Adrenal gland (tissue), 5 donors: ENCODE results near the gene C1orf226.

Experiments
- POLR2A ChIP-seq, 2 donors: fragments of 450-650 bp; IDR thresholded peaks; one replicate each; pipeline ENCODE4 v1.6.1; 2017; ENCODE audit warnings: antibody characterized with exemption in 2 of 2, mild to moderate bottlenecking in 2 of 2, moderate library complexity in 1 of 2
- TF ChIP-seq, protein P1 (sequence below), 6 experiments: fragments of 450-650 bp in 4 of 6; fragments of 200-600 bp in 2 of 6; sonication (generic) in 1 of 6; IDR thresholded peaks; 1 replicate in 5 of 6; 2 replicates in 1 of 6; pipeline versions ENCODE4 v1.5.1 to v1.8.0; 2016 to 2021; ENCODE audit warnings: antibody characterized with exemption in 6 of 6, mild to moderate bottlenecking in 2 of 6, moderate library complexity in 1 of 6
- donor health status: DM: no; HTN: no; CAD: no.

DNA sequence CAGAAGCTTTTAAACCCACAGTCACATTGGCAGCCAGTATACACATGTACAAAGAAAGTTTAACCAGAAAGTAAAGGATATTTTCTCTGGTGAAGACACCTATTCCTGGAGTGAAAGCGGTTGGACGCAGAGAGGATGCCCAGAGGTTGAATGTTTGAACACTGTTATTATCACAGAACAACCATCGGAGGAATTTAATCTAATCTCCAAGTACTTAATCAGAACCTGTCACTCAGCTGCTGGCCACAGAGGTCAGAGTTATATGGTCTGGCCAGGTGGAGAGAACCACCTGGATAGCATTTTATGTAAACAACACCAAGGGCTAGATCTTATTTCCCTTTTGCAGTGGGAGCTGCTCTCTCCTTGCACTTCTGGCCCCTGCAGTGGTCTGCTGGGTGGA is 34.2 kb upstream of the C1orf226 start:
- TF ChIP-seq, protein P1, sequence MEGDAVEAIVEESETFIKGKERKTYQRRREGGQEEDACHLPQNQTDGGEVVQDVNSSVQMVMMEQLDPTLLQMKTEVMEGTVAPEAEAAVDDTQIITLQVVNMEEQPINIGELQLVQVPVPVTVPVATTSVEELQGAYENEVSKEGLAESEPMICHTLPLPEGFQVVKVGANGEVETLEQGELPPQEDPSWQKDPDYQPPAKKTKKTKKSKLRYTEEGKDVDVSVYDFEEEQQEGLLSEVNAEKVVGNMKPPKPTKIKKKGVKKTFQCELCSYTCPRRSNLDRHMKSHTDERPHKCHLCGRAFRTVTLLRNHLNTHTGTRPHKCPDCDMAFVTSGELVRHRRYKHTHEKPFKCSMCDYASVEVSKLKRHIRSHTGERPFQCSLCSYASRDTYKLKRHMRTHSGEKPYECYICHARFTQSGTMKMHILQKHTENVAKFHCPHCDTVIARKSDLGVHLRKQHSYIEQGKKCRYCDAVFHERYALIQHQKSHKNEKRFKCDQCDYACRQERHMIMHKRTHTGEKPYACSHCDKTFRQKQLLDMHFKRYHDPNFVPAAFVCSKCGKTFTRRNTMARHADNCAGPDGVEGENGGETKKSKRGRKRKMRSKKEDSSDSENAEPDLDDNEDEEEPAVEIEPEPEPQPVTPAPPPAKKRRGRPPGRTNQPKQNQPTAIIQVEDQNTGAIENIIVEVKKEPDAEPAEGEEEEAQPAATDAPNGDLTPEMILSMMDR (IDR thresholded peaks at IDR 0.05): no peak
- no peak for TF ChIP-seq POLR2A (IDR thresholded peaks at IDR 0.05)
